ENCODE measurements around the gene GALNTL6. TPM values are rescaled to one million over a fixed set of nuclear protein-coding genes. Genes with fewer than 3 reads are reported as not detected.

GALNTL6 gene
- total RNA-seq, 1 experiment from 2014 or later = not detected

DNA sequence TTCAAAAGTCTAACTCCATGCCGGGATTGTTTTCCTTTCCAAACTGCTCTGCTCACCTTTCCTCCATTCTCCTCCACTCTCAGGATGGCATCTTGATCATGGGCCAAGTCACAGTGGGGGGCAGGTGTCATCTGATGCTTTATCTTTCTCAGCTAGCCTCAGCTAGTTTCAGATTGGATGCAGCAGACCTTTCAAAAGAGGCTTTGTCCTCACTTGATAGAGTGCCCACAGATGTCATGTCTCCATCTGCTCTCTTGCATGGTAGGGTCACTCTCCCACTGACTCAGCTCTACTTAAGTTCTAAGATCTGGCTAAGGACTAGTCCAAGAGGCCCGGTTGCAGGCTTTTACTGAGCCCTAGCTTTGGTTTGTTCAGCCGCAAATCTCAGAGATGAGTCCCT lies 1013.7 kb downstream of the GALNTL6 start:
- Histone ChIP-seq H2BK12ac (ENCODE audit: insufficient read length, low read depth, low read length) (no peak overlapping the region), H3K4ac (ENCODE audit: low read depth, low read length) (no peak overlapping the region), H3K9me3 (ENCODE audit: control insufficient read depth, low read depth, low read length) (no peaks in the 10 kb centered on the region), H3K4me1 (ENCODE audit: insufficient read depth, low read length) (no peaks in the 10 kb centered on the region), H3K23ac (ENCODE audit: insufficient read length, low read depth, low read length) (no peak overlapping the region), H3K27ac (ENCODE audit: insufficient read length, low read depth, low read length) (no peak overlapping the region), H3K14ac (ENCODE audit: insufficient read depth, low read length) (no peak overlapping the region), H2BK20ac (ENCODE audit: low read depth, low read length, poor library complexity, severe bottlenecking) (no peak overlapping the region), H3K79me2 (ENCODE audit: insufficient read depth, low read length) (no peaks in the 10 kb centered on the region), H2BK15ac (ENCODE audit: low read depth, low read length) (no peak overlapping the region), H3K23me2 (ENCODE audit: insufficient read length, low read depth, low read length, poor library complexity, severe bottlenecking) (no peaks in the 10 kb centered on the region), H3K4me2 (ENCODE audit: insufficient read depth, insufficient read length, low read length) (no peak overlapping the region), H3K27me3 (ENCODE audit: insufficient read depth, low read length) (no peaks in the 10 kb centered on the region), H3K18ac (ENCODE audit: insufficient read length, low read depth, low read length) (no peak overlapping the region), H3T11ph (ENCODE audit: low read length) (no peak overlapping the region), H3K56ac (ENCODE audit: insufficient read length, low read depth, low read length) (no peak overlapping the region), H4K91ac (ENCODE audit: insufficient read length, low read depth, low read length) (no peak overlapping the region), H4K20me1 (ENCODE audit: control insufficient read depth, insufficient read depth, insufficient read length) (no peaks in the 10 kb centered on the region), H4K5ac (ENCODE audit: insufficient read length, low read depth, low read length) (no peak overlapping the region), H4K8ac (replicated peaks; ENCODE audit: insufficient read length, low read depth, low read length) (no peak overlapping the region), H2BK120ac (ENCODE audit: low read depth, low read length, poor library complexity, severe bottlenecking) (no peak overlapping the region), H3K79me1 (ENCODE audit: insufficient read depth, low read depth, low read length, poor library complexity, severe bottlenecking) (no peaks in the 10 kb centered on the region), H3K9ac (ENCODE audit: extremely low read depth, insufficient read length, low read length) (no peak overlapping the region), H2AK5ac (ENCODE audit: insufficient read length, low read length) (no peak overlapping the region), H2BK5ac (ENCODE audit: insufficient read length, low read length) (no peak overlapping the region), H2AFZ (ENCODE audit: low read length) (no peak overlapping the region)
- no peak for TF ChIP-seq CTCF (conservative IDR thresholded peaks at IDR 0.05)
- WGBS (ENCODE audit: extremely low coverage, insufficient read length, low lambda C conversion rate) = no CpG with 5 or more reads among the region's 3 CpGs
- Mint-ChIP-seq H3K27ac (no peak overlapping the region), H3K4me3 (no peak overlapping the region), H3K36me3 (ENCODE audit: insufficient read depth in 1 of 3, low read depth in 3 of 3) (peaks cover 0 to 5% (median 0%) of the 10 kb centered on the region in 3 experiments; a peak in 1 of 7 replicates), H3K27me3 (ENCODE audit: low read depth) (no peaks in the 10 kb centered on the region; the same call in 1 of the 2 replicates), H3K9me3 (peaks cover 0 to 4% of the 10 kb centered on the region in 2 experiments; a peak in 2 of 5 replicates), H3K4me1 (peaks cover 7 to 10% of the 10 kb centered on the region in 2 experiments; a peak in 3 of 4 replicates)
- no peak for DNase-seq
